GM19455 (cell line): Measurements from ENCODE around the gene GPR179.
A peak's percentile ranks its signal among the peaks of the same experiment; 100 is the strongest.
"Not testable (repeated sequence)": the region's sequence is repeated elsewhere in the genome, so short reads cannot be mapped to it uniquely, and the experiment has no call there.

Experiments
- ATAC-seq: cut with Tn5 transposase; IDR thresholded peaks from one replicate; pipeline ENCODE4 v1.9.1; 2021; ENCODE audit not compliant: unreplicated experiment

The GPR179 gene

DNA sequence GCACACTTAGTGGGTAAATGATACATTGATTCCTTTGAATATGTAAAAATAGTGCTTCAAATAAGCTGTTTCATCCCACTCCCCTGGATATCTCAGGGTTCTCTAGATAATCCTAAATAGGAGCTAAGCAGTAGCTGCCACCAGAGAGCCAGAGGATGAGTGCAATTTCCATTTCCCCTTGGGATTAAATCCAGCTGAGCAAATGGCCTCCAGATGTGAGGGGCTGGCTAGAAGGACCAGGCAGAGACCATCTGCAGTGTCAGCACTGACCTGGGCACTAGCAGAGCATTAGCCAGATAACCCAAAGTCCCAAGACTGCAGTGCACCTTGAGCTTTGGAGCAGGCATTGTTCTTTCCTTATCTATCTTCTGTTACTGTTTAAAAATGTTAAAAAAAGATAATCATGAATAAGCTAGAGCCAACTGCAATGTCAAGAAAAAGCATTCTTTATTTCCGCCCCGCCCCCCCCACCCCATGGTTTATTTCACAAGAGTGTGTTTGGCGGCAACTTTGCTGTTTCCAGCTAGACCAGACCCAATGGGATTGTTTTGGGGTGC is 19.5 kb downstream of the GPR179 start:
- no peak for ATAC-seq

- ATAC-seq = no peak
Observed at GRCh38 chr17:38322897-38323296, 20.9 kb downstream of the GPR179 start.

GRCh38 chr17:38322156-38322779 is 21.5 kb downstream of the GPR179 start:
- no peak for ATAC-seq

- no peak for ATAC-seq
Observed at GRCh38 chr17:38320482-38320881, 23.3 kb downstream of the GPR179 start.

DNA sequence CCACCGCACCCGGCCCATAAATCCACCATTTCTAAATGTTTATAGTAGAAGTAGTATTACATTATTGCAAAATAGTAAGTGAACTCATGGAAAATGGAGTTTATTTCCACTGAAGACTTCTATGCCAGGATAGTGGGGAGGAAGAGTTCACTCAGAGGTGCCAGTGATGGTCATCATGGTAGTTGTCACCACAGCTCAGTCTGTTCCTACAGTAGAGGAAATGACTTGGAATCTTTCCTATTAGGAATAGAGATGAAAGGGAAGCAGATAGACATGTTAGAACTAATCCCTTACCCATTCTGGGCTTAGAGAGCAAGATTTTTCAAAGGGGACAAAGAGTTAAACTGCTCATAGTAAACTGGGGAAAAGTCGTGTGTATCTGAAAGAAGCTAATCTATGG is 26.7 kb downstream of the GPR179 start:
- no peak for ATAC-seq

- ATAC-seq = no peak
Observed at GRCh38 chr17:38315497-38315896, 28.3 kb downstream of the GPR179 start.

- ATAC-seq = peak; percentile 96
Observed at GRCh38 chr17:38296834-38297517, 46.8 kb downstream of the GPR179 start, which contains the start of gene MRPL45. Gene MRPL45, plus strand, starts transcription at chr17:38297168. Its CDS starts 16 bp downstream, at chr17:38297184.

GRCh38 chr17:38295602-38296365 is 48.0 kb downstream of the GPR179 start:
- ATAC-seq = not testable (repeated sequence)

DNA sequence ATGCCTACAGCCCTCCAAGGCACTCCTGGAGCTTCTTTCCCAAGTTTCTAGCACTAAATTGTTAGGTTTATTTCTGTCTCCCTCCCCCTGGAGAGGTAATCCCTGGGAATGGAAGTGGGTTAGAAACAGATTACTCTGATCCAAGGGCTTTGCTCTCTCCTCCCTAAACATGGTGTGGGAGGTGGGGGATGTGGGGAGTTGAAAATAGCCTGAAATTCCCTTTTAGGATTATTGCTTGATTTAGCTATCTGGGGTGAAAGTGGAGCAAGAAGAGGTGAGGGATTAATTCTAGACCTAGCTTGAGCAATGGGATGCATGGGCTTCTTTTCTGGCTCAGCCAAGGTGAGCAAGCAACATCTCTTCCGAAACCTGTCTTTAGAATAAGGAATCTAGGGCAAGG is 54.0 kb downstream of the GPR179 start:
- ATAC-seq = not testable (repeated sequence)

DNA sequence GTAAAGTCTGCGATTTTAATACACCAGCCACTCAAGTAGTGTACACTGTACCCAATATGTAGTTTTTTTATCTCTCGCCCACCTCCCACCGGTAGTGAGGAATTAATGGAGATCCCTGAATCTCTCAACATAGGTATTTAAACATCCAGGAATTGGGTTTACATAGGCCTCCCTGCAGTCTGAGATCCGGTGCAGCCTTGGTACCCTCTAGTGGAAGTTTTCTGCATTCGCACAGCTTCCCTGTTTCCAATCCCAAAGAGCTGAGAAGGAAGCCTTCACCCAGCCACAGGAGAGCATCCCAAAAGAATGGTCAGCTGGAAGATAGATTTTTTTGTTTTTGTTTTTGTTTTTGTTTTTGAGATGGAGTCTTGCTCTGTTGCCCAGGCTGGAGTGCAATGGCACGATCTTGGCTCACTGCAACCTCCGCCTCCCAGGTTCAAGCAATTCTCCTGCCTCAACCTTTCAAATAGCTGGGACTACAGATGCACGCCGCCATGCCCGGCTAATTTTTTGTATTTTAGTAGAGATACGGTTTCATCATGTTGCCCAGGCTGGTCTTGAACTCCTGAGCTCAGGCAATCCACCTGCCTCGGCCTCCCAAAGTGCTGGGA is 55.4 kb downstream of the GPR179 start:
- ATAC-seq = not testable (repeated sequence)

DNA sequence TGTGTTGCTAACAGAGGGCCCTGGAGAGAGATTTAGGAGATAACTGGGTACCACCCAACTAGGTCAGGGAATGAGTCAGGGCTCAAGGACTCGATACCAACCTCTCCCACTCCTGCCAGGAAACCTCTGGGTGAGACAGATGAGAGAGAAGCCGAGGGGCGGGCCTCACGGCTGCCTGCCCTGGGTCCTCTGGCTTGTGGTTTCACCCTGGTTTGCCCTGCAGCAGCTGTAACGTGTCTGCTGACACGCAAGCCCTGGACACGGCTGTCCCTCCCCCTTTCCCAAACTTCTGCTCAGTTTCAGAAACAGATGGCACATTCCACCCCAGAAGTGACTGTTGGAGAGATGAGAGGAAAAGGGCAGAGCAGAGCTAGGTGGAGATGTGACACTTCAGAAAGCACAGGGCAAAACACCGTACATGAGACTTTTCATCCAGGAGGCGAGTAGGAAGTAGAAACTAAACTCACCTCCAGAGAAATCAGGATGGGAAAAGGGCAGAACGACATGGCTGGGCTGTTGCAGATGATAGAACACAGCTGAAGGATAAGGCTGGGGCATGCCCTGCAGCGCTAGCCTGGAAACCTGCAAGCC is 57.2 kb downstream of the GPR179 start:
- ATAC-seq = not testable (repeated sequence)

DNA sequence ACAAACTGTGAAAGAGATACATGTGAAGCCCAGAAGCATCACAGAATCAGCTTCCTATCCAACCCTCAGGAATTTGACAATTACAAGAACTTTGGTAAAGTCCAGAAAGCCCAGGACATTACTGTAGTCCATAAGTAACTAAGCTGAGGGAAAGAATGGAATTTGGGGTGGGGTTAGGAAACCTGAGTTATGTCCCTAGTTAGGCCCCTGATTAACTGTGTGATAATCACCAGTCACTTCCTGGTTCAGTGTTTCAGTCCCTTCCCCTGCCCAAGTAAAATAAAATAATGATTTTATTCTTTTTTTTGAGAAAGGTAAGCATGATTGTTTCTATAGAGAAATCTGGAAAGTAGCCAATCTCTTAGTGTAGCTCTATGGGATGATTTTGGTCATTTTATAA is 57.8 kb downstream of the GPR179 start:
- ATAC-seq = not testable (repeated sequence)
